HG03558 (cell line): ENCODE measurements around the gene TP53RK.

ENCODE experiments used
- ATAC-seq: cut with Tn5 transposase; IDR thresholded peaks from one replicate; pipeline ENCODE4 v1.9.1; 2021; ENCODE audit warnings: moderate number of reproducible peaks; ENCODE audit not compliant: unreplicated experiment; ENCODE audit errors: extremely low read depth

Gene TP53RK

DNA sequence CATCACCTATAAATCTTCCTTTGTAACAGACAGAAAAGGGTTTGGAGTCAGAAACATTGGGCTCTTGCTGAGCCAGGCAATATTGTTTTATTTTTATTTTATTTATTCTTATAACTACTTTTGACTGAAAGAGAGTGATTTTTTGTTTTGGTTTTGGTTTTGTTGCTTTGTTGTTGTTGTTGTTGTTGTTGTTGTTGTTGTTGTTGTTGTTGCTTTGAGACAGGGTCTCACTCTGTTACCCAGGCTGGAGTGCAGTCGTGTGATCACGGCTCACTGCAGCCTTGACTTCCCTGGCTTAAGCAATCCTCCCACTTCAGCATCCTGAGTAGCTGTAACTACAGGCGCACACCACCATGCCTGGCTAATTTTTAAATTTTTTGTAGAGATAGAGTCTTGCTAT, 22.9 kb downstream of the TP53RK start:
- no peak for ATAC-seq

DNA sequence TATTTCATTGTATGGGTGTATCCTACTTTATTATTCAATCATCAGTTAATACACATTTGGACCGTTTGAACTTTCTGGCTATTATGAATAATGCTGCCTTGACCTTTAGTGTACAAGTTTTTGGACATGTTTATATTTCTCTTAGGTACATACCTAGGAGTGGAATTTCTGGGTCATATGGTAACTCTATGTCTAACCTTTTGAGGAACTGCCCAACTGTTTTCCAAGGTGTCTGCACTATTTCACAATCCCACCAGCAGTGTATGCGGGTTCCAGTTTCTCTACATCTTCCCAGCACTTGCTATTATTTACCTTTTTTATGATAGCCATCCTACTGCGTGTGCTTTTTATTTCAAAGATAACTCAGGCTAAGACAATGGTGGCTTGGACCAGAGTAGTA, 23.6 kb downstream of the TP53RK start:
- no peak for ATAC-seq

- ATAC-seq = no peak
Measured at GRCh38 chr20:46663531-46663930, 25.7 kb downstream of the TP53RK start.

DNA sequence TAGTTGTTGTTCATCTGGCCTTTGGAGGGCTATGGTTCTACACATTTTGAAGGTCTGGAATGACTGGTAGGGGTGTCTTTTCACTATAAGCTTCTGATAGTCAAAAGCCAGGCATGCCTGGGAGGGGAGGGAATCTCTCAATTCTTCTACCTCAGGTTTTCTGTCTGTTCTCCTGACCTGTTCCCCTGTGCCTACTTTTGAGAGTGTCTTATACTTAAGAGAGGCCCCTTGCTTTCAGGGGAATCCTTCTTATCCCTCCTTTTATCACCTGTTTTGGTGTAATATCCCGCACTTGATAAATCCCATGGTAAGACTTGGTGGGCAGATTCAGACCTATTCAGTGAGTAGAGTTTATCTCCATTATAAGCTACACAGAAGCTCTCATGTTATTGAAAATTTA, 27.6 kb downstream of the TP53RK start:
- no peak for ATAC-seq

DNA sequence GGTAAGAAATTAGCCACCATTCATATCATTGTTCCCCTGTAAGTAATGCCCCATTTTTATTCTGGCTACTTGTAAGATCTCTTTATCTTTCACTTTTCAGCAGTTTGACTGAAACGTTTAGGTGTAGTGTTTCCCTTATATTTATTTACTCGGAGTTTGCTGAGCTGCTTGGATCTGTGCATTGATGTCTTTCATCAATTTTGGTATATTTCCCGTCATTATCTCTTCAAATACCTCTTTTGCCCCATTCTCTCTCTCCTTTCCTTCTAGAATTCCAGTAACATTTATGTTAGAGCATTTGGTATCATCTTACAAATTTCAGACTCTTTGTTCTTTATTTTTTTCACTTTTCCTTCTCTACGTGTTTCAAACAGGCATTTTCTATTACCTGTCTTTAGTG, 28.8 kb downstream of the TP53RK start:
- ATAC-seq = no peak

- ATAC-seq = no peak
Measured at GRCh38 chr20:46657618-46658017, 31.6 kb downstream of the TP53RK start.

GRCh38 chr20:46657137-46657536, 32.1 kb downstream of the TP53RK start:
- ATAC-seq = no peak

GRCh38 chr20:46652699-46653098, 36.5 kb downstream of the TP53RK start:
- ATAC-seq = no peak

- no peak for ATAC-seq
Measured at GRCh38 chr20:46651091-46651962, 37.9 kb downstream of the TP53RK start, which contains the start of gene SLC13A3. TSS of gene SLC13A3 (minus strand) at chr20:46651459. CDS start at chr20:46651421, 38 bp downstream.

GRCh38 chr20:46650575-46651090, 38.6 kb downstream of the TP53RK start:
- ATAC-seq = no peak

- no peak for ATAC-seq
Measured at GRCh38 chr20:46649965-46650542, 39.2 kb downstream of the TP53RK start.

- no peak for ATAC-seq
Measured at GRCh38 chr20:46649650-46649949, 39.6 kb downstream of the TP53RK start.

DNA sequence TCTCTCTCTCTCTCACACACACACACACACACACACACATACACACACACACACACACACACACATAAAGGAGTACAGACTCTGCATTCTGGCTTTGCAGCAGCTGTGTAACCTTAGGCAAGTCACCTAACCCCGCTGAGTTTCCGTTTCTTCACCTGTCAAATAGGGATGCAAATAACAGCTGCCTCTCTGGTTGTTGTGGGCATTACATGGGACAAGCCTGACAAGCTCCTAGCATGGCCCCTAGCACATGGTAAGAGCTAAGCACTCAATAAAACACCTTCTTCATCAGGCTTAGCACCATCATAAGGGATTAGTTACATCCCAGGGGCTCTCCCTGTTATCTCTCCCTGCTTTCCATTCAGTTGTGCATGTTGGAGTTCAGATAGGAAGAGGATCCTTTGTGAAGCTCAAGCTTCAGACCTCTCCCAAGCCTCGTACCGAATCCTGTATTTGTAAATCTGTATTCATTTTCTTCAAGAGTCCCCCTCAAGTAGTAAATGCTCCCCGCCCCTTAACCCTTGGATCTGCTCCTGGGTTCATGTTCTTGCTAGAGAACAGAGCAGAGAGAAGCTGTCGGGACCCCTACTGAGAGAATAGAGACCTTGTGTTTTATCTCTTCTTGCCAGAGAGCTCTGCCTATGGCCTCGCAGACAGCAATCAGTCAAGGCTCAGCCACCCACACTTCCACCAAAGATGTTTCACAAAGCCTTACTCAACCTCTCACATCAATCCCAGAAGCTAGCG, 40.2 kb downstream of the TP53RK start:
- no peak for ATAC-seq

- no peak for ATAC-seq
Measured at GRCh38 chr20:46647469-46647868, 41.8 kb downstream of the TP53RK start.

- no peak for ATAC-seq
Measured at GRCh38 chr20:46646659-46647380, 42.4 kb downstream of the TP53RK start.

DNA sequence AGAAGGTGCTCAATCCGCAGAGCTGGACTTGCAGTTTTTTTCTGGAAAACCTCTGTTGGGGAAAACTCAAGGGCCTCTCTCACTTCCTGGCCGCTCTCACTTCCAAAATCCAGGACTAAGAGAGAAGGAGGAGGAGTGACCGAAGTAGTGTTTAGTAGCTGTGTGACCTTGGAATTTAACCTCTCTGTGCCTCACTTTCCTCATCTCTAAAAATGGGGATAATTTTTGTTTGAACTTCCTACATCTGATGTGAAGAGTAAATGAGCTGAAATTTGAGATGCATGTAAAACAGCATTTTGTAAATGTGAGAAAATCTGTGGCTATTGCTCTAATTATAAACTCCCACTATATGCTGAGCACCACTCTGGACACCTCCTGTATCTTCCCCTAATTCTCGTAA, 43.1 kb downstream of the TP53RK start:
- ATAC-seq = no peak

DNA sequence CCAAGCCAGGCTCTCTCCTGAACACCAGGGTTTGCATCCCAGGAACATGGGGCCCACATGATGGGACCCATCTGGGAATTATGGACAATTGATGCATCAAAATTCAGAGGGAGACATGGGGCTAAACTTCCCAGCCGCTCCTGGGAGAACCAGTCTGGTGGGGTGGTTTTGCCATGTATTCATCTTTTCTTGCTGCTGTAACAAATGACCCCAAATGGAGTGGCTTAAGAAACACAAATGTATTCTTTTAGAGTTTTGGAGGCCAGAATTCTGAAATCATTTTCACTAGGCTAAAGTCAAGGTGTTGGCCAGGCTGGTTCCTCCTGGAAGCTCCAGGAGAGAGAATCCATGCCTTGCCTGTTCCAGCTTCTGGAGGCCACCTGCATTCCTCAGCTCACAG, 44.5 kb downstream of the TP53RK start:
- ATAC-seq = no peak

GRCh38 chr20:46644160-46644559, 45.1 kb downstream of the TP53RK start:
- no peak for ATAC-seq

DNA sequence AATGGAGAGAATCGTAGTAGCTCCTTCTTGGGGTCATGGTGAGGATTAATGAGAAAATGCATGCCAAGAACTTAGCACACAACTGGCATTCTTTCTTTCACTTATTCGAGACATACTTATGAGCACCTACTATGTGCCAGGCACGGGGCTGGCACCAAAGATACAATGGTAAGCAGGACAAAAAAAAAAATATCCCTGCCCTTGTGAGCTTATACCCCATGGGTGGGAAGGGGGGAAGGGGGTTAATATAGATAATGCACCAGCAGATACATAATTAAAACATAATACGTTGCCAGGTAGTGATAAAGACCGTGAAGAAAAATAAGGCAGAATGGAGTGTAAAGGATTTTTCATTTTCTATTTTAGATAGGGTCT, 46.3 kb downstream of the TP53RK start:
- no peak for ATAC-seq

DNA sequence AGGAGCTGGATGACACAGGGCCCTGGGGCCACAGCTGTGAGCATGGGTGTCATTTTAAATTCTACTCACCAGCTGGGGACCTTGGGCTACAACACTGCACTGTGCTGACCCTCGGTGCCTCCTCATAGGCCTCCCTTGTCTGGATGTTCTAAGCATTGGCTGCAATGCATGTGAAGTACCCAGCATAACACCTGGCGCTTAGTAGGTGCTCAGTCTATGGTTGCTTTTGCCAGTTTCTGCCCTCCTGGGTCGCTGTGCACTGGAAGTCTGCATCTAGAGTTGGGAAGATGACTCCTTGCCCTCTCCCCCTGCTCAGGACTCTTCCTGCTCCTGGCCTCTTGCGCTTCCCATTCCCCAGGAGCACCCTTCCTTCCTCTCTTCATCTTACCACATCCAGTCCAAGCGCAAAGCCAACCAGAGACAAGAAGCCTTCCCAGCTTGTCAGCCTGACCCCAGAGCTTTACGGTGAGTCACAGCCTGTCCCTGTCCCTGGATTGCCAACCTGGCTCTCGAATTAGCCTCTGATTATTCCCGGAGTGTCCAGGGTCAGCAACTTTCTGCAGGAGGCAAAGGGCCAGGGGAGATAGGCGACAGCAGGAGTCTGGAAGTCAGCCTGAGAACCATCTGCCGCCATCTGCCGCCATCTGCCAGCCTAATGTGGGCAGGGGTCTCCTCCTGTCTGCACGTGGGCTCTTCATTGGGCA, 46.8 kb downstream of the TP53RK start:
- ATAC-seq = no peak
